HG02759 (cell line): ENCODE data around the gene SUSD6.

ENCODE experiments used
- ATAC-seq: cut with Tn5 transposase; IDR thresholded peaks from one replicate; pipeline ENCODE4 v1.9.1; 2021; ENCODE audit warnings: mild to moderate bottlenecking, moderate library complexity; ENCODE audit not compliant: unreplicated experiment

The SUSD6 gene, protein sequence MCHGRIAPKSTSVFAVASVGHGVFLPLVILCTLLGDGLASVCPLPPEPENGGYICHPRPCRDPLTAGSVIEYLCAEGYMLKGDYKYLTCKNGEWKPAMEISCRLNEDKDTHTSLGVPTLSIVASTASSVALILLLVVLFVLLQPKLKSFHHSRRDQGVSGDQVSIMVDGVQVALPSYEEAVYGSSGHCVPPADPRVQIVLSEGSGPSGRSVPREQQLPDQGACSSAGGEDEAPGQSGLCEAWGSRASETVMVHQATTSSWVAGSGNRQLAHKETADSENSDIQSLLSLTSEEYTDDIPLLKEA

GRCh38 chr14:69611172-69612013 is at the start of gene SUSD6:
SUSD6 (plus strand) TSS chr14:69611596; CDS start chr14:69658593, 46,997 bp downstream.
- peak; percentile 69 for ATAC-seq

DNA sequence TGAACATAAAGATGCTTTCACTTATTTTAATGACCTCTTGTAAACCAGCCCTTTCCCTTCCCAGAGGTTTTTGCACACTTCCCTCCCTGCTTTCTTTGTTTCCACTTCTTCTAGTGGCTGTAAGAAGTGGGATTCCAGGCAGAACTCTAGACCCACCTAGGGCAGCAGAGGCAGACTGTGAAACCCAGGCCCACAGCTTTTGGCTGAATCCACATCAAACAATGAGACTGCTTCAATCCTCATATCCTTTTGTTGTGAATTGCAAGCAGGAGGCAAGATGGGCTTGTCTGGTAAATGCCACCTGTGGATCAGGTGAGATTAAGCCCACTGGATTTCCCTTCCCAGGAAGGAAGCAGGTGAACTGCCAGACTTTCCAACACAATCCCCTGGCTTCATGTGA is 49.5 kb upstream of the SUSD6 start:
- no peak for ATAC-seq

DNA sequence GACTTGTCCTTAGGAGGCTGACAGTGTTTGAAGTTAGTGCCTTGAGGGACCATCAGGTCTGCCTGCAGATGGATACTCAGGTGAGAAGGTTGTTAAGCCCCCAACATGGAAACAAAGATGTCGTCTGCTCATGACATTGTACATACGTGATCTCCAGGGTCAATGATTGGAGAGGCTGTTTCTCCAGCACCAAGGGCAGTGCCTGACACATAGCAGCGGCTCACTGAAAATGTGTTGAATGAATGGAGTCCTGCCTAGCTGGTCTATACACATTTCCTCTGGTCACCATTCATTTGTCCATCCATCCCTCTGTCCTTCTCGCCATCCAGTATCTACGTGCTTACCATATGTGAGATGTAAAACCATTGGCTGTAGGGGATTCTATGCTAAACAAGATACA is 43.8 kb upstream of the SUSD6 start:
- ATAC-seq, result no peak

- no peak for ATAC-seq
These were observed 41.5 kb upstream of the SUSD6 start for GRCh38 chr14:69569859-69570258.

GRCh38 chr14:69570836-69571330 is 40.5 kb upstream of the SUSD6 start:
- no peak for ATAC-seq

DNA sequence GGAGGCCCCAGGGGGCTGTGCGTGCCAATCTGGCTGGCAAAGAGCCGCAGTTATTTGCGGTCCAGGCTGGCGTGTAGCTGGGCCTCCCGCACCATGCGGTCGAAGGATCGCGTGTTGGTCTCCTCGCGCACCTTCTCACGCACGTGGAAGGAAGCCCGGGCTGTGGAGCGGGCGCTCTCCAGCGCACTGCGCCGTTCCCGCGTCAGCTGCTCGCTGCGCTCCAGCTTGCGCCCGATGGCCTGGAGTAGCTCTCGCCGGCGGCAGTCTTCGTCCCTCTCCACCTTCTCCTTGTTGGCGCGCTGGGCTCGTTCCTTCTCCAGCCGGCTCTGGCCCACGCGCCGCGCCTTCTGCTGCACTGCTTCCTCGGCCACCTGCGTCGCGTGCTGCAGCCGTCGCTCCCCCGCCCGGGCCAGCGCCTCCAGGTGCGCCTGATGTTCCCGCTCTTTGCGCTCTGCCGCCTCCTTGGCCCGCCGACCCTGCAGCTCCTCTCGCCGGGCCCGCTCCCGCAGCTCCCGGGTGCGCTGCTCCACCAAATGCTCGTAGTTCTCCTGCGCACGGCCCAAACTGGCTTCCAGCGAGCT is 39.9 kb upstream of the SUSD6 start:
- ATAC-seq, result no peak

GRCh38 chr14:69572030-69572840 is 39.2 kb upstream of the SUSD6 start:
- ATAC-seq, result no peak

DNA sequence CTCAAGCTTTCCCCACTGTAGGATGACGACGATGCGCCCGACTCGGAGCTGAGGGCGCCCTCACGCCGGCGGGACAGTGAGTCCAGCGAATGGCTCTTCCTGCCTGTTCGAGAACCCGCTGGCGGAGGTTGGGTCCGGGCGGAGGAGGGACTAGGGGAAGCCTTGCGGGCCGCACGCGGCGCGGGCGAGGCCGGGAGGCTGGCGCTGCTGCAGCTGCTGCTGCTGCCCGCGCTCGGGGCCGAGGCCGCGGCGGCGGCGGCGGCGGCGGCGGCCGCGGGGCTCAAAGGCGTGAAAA is 38.6 kb upstream of the SUSD6 start:
- ATAC-seq, result no peak

GRCh38 chr14:69573205-69573830 is 38.1 kb upstream of the SUSD6 start:
- no peak for ATAC-seq

- no peak for ATAC-seq
These were observed 37.5 kb upstream of the SUSD6 start for GRCh38 chr14:69573831-69574262.

GRCh38 chr14:69574263-69574953 is 37.0 kb upstream of the SUSD6 start, which contains the start of gene CCDC177:
CCDC177 (minus strand) TSS chr14:69574871; CDS start chr14:69573622, 1,249 bp downstream.
- ATAC-seq, result no peak

- ATAC-seq, result no peak
These were observed 36.5 kb upstream of the SUSD6 start for GRCh38 chr14:69574954-69575295.

DNA sequence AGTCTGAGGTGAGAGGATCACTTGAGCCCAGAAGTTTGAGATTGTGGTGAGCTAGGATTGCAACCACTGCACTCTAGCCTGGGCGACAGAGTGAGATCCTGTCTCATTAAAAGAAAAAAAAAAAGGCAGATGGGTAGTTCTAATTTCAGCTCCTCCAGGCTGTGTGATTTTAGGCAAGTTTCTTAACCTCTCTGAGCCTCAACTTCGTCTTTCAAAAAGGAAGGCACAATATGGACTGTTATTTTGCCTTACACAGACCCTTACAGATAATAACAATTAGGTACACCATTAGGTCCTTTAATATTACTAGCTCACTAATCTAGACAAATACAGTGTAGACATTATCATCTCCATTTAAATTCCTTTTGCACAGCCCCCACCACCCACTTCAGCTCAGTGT is 31.9 kb upstream of the SUSD6 start:
- ATAC-seq, result no peak

GRCh38 chr14:69580009-69580577 is 31.3 kb upstream of the SUSD6 start:
- ATAC-seq, result no peak

DNA sequence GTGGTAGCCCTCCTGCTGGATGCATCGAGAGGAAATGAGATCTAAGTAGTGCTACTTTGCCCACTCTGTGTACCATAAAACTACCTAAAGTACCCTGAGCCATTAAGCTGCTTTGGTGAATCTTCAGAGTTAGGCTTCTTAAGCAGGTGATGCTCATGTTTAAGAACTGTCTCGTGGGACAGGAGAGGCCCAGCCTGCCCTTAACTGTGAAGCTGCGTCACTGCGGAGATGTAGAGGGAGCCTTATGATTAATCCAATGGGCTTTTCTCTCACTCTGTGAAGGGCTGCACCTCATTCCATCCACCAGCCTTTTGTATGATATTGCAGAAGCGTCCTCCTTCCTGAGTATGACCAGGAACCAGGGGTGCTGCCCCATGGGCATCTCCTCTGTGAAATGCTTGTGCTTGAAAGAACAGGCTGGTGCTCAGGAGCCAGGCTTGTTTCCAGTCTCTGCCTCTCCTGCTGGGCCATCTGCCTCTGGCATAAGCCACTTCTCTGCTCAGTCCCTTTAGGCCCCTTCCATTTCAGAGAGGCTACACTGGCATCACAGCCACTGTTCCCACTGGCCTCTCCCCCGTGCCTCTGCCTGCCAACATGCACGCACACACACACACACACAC is 30.0 kb upstream of the SUSD6 start:
- ATAC-seq, result no peak

DNA sequence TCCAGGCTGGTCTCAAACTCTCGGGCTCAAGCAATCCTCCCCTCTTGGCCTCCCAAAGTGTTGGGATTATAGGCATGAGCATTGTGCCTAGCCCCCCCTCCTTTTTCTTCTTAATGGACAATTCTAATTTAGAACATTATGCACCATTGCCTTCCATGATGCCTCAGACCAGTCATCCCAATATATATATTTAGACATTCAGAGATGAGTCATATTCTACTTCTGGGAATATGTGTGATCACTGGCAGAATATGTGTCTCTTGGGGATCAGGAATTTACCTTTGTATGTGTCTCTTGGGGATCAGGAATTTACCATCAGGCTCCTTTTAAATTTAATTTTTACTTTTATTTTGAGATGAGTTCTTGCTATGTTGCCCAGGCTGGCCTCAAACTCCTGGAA is 29.2 kb upstream of the SUSD6 start:
- ATAC-seq, result no peak

GRCh38 chr14:69582829-69583228 is 28.6 kb upstream of the SUSD6 start:
- no peak for ATAC-seq

- no peak for ATAC-seq
These were observed 27.0 kb upstream of the SUSD6 start for GRCh38 chr14:69584389-69584788.

DNA sequence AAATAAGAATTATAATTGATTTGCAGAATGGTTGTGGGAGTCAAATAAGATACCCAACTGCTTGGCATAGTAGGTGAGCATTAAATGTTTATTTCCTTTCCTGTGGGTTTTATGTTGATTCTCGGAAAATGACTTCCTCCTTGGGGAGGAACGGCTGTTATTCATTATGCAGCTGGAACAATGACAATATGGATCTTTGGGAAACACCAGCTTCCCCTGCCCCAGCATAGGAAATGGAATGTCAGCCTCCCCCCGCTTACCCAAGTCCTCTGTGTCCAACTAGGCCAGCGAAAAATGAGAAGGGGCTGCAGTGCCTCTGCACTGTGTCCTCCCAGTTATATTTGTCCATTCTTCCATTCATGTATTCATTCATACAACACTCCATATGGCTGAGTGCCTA is 25.0 kb upstream of the SUSD6 start:
- ATAC-seq, result no peak
